HG02571 (cell line): ENCODE data around the gene TP53BP2.
A peak's percentile ranks its signal among the peaks of the same experiment; 100 is the strongest.
"Not testable (repeated sequence)": the region's sequence is repeated elsewhere in the genome, so short reads cannot be mapped to it uniquely, and the experiment has no call there.

ENCODE experiments used
- ATAC-seq: cut with Tn5 transposase; IDR thresholded peaks from one replicate; pipeline ENCODE4 v1.9.1; 2021; ENCODE audit warnings: mild to moderate bottlenecking, moderate library complexity; ENCODE audit not compliant: unreplicated experiment

The TP53BP2 gene

DNA sequence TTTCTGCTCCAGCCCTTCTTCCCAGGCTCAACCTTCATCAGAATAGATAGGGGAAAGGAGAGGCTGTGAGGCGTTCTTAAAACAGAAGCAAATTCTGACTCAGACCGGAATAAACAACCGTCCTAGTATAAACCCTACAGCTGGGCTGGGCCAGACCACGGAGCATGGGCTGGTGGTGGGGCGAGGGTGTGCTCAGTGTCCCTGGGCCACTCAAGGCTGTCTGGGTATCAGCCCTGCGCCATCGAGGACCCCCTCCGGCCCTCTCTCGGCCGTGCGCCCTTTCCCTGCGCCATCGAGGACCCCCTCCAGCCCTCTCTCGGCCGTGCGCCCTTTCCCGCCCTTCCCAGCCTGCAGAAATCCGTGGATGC is 97.4 kb downstream of the TP53BP2 start:
- ATAC-seq = peak; percentile 51

DNA sequence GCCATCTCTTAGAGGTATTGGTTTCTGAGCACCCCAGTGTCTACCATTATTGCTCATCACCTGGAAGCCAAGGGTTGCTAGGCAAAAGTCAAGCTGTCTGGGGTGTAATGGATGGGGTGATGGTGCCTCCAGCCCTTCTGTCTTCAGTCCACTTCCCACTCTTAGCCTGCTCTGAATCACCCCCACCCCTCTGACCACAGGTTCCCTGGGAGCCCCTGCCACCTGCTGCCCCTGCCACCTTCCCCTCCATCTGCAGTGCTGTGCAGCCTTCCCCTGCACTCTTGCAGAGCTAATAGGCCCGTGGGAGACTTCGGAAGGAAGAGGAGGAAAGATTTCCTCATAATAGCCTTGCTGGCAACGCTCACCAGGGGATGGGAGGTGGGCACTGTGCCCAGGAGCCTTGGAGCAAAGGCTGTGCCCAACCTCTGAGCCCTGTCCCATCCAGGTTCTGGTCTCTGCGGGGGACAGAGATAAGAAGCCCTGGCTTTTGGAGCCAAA is 97.9 kb downstream of the TP53BP2 start:
- ATAC-seq = no peak

GRCh38 chr1:223745731-223746130 is 100.0 kb downstream of the TP53BP2 start:
- ATAC-seq = no peak

GRCh38 chr1:223742856-223743517 is 102.8 kb downstream of the TP53BP2 start:
- no peak for ATAC-seq

DNA sequence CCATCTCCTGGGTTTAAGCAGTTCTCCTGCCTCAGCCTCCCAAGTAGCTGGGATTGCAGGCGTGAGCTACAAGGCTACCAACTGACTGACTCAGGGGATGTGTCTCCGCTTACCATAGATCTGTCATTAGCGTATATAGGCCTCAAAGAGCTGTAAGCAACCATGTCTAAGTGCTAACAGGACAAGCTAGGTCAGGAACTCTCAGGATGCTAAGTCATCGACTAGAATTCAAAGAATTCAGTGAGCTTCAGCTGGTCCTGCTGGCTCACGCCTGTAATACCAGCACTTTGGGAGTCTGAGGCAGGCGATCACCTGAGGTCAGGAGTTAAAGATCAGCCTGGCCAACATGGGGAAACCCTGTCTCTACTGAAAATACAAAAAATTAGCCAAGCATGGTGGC is 103.9 kb downstream of the TP53BP2 start:
- no peak for ATAC-seq

- not testable (repeated sequence) for ATAC-seq
Observed at GRCh38 chr1:223740038-223740736, 105.6 kb downstream of the TP53BP2 start.

GRCh38 chr1:223739366-223740037 is 106.2 kb downstream of the TP53BP2 start:
- ATAC-seq = no peak

DNA sequence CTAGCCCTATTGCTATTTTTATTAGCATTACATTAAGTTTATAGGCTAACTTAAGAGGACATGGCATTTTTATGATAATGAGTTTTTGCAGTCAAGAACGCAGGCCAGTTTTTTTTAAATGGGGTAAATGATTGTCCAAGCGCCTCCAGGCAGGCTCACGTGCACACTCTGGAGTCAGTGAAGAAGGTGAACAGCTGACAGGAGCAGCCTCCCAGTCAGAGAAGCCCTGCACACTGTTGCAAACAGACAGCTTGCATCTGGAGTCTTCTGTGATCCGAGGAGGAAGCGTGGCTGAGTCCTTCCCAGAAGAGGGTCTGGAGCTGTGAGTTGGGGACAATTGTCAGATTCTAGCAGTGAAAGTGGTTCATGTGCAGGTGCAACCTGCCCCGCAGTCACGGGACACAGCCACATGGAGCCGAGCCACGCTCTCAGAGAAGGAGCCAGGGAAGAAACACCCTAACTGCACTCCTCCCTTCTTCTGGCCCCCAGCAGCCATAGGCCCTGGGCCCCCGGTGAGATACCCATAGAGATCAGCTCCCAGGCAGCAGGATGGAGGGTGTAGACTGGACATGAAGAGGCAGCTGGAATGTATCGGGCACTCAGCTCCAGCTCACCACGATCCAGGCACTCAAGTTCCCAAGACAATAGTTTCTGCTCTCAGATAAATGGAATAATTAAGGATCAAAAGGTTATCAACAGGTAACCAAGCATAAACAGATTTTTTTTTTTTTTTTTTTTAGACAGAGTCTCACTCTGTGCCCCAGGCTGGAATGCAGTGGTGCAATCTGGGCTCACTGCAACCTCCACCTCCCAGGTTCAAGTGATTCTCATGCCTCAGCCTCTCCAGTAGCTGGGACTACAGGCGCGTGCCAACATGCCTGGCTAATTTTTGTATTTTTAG is 107.0 kb downstream of the TP53BP2 start:
- no peak for ATAC-seq

GRCh38 chr1:223737342-223737741 is 108.4 kb downstream of the TP53BP2 start:
- ATAC-seq = no peak

DNA sequence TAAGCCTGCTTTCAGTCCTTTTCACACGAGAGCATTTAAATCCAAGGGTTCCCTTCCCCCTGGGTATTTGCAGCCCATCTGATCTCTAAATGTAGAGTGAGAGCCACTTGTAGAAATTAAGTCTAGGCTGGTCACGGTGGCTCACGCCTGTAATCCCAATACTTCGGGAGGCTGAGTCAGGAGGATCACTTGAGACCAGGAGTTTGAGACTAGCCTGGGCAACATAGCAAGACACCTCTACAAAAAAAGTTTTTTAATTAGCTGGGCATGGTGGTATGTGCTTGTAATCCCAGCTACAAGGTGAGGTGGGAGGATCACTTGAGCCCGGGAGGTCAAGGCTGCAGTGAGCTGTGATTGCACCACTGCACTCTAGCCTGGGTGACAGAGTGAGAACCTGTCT is 109.1 kb downstream of the TP53BP2 start:
- not testable (repeated sequence) for ATAC-seq

DNA sequence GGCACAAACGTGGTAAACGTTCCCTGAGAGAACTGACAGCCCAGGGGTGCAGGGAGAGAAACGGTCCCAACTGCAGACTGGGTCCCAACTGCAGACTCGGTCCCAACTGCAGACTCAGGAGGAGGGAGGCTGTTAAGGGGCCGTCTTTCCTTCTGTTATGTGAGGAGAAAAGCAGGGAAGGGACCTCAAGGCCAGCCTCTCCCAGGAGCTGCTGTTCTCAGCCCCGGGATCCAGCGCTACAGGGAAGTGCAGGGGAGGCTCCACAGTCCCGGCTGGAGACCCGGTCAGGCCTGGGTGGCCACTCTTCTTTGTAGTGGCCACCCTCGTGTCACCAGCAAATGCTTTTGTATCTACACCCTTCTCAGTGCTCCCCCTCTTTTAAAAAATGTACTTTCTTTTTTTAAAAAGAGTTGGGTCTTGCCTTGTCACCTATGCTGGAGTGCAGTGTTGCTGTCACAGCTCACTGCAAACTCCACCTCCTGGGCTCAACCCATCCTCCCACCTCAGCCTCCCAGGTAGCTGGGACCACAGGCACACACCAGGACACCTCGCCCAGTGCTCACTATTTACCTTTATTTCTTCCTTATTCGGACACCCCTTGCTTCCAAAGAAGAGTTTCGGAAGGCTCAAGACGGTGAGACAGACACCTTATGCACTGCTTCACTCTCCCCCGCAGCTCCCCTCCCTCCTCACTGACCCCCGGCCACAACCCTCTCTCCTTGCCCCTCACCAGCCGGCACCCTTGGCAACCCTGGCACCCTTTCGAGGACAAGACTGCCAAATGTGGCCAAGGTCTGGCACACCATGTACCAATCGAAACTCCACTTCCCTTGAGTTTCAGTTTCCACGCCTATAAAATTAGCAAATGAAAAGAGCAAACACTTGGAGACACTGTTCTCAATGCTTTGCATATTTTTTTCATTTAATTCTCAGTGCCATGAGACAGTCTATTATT is 111.6 kb downstream of the TP53BP2 start:
- no peak for ATAC-seq

GRCh38 chr1:223732993-223733798 is 112.6 kb downstream of the TP53BP2 start:
- no peak for ATAC-seq

DNA sequence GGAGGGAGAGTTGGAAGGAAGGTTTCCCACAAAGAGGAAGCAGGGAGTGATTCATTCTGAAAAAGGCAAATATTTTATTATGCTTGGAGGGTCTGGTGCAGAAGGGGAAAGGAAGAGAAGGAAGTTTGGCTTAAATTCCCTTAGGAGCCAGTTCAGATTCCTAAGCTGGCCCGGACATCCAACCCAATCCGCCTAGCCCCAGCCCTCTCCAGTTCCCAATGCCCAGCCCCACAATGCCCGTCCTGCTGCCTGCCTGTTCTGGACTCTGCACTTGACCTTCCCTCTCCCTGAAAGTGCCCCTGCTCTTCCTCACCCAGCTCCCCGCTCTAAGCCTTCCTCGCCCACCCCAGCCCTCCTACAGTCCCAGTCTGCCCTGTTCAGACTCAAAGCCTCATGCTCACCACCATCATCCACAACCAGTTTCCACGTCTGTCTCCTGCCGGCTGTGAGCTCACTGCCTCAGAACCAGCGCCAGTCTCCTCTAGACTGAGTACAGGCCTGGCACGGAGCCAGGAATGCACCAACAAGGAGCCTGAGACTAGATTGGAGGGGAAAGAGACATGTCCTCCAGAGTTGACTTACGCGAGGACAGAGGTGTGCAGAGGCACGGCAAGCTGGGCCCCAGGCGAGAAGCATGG is 114.5 kb downstream of the TP53BP2 start:
- no peak for ATAC-seq

- ATAC-seq = no peak
Observed at GRCh38 chr1:223730479-223731132, 115.1 kb downstream of the TP53BP2 start.

- no peak for ATAC-seq
Observed at GRCh38 chr1:223729906-223730305, 115.8 kb downstream of the TP53BP2 start.
